HG02938 (cell line): Measurements from ENCODE around the gene GSC2.
A peak's percentile ranks its signal among the peaks of the same experiment; 100 is the strongest.

ENCODE experiments used
- ATAC-seq: cut with Tn5 transposase; IDR thresholded peaks from one replicate; pipeline ENCODE4 v1.9.1; 2021; ENCODE audit warnings: mild to moderate bottlenecking, moderate library complexity; ENCODE audit not compliant: unreplicated experiment

GSC2 gene

DNA sequence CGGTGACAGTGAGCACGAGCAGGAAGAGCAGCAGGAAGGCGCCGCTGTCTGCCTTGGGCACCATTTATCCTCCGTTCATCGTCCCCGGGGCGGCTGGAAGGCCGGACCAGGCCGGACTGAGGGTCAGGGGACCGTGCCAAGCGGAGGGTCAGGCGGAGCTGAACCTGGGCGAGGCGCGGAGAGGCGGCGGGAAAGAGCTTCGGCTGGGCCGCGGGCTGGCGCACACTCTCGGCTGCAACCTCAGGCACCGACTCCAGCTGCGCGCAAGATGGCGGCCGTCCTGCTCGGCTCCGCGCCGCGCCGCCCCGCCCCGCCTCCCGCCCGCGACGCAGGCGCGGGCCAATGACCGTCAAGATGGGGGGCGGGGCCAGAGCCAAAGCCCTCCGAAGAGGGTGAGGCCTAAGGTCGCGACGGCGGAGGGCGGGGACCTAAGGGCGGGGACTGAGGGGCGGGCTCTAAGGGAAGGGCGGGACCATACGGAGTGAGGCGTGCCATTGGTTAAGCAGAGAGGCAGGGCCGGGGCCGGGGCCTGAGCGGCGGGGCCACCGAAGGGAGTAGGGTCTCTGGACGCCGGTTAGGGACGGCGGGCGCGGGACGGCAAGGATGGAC is 27.8 kb downstream of the GSC2 start, which contains the start of gene DGCR2:
DGCR2 (minus strand) TSS at position 270 of the 609 bp plus-strand sequence; CDS start at position 64, 206 bp downstream.
- ATAC-seq: peak; percentile 80

GRCh38 chr22:19121631-19122142 is 28.4 kb downstream of the GSC2 start:
- ATAC-seq: peak; percentile 30

GRCh38 chr22:19120829-19121630 is 29.1 kb downstream of the GSC2 start:
- ATAC-seq: peak; percentile 9

DNA sequence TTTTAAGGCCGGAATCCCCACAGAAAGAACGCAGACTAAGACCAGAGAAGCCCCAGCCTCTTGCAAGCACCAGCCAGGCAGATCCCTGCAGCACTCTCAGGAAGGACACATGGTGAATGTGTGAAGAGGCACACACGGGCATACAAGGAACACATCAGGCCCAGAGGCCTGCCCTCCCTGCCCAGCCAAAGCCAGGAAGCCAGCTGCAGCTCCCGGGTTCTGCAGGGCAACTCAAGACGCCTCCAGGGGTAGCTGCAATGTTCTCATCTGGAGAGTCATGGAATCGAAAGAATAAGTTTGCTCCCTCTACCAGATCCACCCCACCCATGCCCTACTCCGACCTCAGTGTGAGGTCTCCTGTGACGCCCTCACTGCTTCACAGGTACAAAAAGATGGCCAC is 30.1 kb downstream of the GSC2 start:
- no peak for ATAC-seq

DNA sequence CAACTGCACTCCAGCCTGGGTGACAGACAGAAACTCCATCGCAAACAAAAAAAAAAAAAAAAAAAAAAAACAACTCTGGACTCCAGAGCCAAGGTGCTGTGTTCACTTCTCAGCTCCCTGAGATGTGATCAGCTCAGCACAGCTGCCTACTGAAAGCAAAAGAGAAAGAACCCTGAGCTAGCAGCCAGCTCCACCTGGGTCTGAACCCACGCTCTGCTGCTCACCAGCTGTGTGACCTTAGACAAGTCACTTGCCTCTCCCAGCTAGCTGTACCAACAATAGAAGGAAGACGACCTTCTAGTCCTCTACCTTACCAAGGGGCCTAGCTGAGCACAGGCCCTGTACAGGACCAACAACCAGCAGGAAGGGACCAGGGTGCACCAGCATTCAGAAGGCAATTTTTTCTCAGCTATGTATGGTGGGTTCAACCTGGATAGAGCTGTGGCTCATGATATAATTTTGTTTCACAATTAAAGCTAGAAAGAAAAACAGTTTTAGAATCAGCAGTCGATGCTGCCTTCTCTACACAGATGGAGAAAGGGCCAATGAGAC is 31.7 kb downstream of the GSC2 start:
- ATAC-seq: no peak

DNA sequence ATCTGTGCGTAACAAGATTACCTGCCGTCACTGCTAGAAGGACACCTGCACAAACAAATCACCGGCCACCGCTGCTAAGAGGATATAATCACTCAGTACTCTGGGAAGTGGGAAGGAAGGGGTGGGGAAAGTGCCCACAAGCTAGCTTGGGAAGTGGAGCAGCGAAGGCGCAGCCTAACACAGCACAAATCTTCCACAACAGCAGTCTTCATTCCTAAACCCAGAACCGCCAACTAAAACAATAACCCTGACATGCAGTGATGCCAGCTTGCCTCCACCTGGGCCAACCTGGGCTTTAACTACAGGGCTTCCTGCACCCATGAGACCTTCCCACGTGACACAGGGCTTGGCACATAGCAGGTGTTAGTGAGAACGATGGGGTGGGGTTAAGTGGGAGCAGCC is 33.0 kb downstream of the GSC2 start:
- no peak for ATAC-seq

GRCh38 chr22:19115628-19116027 is 34.5 kb downstream of the GSC2 start:
- ATAC-seq: no peak

- ATAC-seq: no peak
Measured at GRCh38 chr22:19114984-19115552, 35.0 kb downstream of the GSC2 start.

DNA sequence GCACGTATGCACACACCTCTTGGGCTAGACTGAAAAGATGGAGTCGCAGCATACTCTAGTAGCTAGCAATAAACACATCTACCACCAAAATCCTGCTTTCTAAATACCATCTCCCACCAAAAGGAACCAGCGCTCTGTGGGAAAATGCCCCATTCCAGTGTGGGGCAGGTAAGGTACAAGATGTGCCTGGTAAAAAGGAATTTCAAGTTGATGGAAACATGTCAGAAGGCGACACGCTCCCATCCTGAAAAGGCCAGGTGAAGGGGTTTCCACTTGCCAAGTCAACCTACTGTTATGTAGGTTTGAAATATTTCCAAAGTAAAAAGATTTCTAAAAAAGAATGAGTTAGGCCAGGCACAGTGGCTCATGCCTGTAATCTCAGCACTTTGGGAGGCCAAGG is 36.7 kb downstream of the GSC2 start:
- ATAC-seq: no peak

DNA sequence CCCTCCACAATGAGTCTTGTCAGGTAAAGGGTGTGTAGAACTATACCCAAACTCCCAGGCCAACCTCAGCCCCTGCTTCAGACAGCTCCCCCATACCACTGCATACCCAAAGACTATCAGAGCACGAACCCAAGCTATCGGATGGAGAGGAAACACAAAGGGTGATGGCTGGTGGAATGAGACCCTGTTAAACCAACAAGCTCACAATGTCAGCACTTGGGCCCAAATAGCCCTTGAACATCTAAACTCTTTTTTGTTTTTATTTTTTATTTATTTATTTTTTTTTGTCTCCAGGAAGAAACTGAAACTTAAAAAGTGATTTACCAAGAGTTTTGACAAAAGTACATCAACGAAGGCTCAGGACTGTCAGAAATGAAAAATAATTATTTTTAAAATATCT is 38.5 kb downstream of the GSC2 start:
- no peak for ATAC-seq

- no peak for ATAC-seq
Measured at GRCh38 chr22:19111140-19111539, 39.0 kb downstream of the GSC2 start.

GRCh38 chr22:19110646-19111045 is 39.4 kb downstream of the GSC2 start:
- ATAC-seq: no peak

DNA sequence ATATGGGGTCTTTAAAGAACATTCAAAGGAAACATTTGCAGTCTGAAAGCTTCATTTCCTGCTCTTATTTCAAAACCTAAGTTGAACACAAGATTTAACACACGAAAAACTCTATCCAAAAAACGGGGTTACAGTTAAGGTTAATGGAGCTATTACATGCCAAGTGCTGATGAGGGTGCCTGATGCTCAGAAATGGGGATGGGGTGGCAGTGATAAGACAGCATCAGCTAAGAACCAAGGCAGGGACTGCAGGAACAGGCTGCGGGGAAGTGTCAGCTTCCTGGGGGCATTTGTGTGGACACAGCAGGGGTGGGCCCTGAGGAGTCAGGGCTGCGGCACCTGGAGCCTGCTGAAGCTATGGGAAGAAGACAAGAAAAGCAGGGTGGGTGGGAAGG is 40.0 kb downstream of the GSC2 start:
- ATAC-seq: no peak

GRCh38 chr22:19109198-19110063 is 40.7 kb downstream of the GSC2 start:
- peak; percentile 94 for ATAC-seq

DNA sequence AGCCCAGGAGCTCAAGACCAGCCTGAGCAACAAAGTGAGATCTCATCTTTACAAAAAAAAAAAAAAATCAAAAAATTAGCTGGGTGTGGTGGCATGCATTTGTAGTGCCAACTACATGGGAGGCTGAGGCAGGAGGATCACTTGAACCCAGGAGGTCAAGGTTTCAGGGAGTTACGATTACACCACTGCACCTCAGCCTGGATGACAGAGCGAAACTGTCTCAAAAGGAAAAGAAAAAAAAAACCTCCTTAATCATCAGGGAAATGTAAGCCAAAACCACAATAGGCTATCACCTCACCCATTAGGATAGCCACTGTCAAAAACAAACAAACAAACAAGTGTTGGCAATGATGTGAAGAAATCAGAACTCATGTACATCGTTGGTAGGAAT is 41.3 kb downstream of the GSC2 start:
- ATAC-seq: no peak

DNA sequence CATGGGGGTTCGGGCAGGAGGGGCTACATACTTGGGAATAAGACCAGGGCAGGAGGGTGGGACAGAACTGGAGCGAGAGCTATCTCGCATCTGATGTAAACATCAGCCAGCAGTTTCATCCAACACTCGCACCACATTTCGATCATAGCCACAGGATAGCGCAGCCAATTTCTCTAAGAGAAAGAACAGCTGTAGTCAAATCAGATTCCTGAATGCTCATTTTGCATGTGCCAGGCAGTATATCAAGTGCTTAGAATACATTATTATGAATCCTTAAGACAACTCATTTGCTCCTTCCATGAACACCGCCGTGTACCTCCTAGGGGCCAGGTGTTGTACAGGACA is 42.4 kb downstream of the GSC2 start:
- no peak for ATAC-seq

DNA sequence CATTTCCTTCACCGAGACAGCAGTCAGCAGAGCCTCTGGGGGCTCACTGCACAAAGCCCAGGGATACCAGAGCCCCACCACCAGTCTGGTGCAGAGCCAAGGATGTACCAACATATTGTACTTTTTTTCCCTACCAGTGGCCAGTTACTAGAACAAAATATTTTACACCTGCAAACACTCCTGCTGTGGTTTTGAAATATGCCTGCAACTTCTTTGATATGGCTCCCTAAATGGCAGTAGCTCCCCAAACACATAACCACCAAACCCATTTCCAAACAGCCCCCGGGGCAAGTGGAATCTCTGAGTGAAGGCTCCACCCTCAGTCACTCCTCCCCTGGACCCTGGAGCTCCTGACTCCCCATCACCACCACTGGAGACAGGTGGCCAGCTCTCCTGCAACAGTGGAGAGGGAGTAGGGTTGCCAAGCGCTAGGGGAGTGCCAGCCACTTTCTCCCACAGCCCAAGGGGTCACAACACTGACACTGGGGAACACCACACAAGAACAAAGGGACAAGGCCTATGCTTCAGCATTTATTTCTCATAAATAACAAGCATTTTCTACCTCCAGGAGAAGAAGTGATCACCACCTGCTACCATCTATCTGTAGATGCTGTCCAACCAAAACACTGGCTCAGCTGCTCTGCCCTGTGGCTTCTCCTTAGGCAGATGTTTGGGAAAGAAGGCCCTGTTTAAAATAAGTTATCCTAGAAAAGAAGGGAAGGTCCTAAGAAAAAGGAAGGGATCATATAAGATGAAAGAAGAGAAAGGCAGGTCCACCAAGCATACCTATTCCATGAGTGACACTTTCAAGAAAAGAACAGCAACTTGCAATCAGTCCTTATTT is 43.0 kb downstream of the GSC2 start:
- ATAC-seq: no peak

DNA sequence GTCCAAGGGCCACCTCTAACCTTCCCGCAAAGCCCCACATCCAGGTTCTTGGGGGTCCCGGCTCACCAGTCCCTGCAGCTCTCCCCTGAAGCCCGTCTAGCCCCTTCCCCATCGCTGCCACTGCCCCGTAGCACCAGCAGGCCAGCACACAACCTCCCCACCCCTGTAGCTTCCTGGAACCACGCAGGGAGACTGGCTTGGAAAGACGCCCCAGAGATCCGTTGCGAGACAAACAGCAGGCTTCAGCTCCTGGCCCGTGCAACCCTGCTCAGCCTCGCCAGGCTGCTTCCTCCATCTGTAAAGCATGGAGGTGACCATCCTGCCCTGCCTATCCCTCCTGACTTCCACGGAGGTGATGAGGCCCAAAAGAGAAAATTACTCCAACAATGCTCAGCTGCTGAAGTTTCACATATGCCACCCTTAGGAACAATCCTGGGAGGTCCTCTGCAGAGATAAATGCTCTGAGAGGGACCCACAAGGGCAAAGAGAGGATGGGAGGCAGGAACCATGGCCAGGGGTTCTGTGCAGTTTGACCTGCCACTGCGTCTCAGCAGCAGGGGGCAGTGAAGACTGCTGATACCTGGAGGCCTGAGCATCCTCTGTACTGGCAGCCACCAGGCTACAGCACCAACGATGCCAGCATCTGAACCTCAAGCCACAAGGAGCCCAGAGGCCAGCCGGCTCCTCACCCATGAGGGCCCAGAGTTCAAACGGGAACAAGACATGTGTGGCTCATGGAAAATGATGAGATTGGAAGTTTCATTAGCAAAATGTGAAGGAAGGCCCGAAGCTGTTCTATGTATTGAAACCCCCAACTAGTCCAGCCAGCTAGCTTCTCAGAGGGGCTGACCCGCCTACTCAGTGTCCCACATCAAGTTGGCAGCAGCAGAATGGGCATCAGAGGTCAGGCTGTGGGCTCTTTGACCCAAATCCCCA is 44.0 kb downstream of the GSC2 start:
- ATAC-seq: no peak

DNA sequence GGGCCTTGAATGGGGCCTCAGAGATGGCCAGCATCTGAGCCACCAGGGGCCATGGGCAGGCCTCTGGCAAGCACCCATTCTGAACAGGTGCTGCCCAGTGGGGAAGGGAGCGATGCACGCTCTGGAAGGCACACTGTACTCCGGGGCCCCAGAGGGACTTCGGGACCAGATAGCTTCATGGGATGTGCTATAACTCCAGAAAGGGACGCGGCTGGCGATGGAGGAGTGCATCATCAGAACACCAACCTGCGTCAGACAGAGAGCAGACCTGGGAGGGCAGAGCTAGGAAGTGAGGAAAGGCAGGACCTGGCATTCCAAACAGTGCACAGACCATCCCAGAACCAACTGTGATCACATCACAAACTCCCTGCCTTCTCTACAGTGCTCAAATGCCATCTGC is 44.6 kb downstream of the GSC2 start:
- no peak for ATAC-seq
